HEK293T (cell line): ENCODE measurements around the gene LYAR.
"Not testable (repeated sequence)": the region's sequence is repeated elsewhere in the genome, so short reads cannot be mapped to it uniquely, and the experiment has no call there.

Experiments used
- CTCF ChIA-PET: fragments of 350-600 bp; formaldehyde crosslinking; extraction: SDS; loops from one replicate; lab custom pipeline; 2021; ENCODE audit warnings: antibody characterized with exemption, inconsistent platforms; lab: Yijun Ruan, JAX
- POLR2A ChIA-PET: fragments of 350-600 bp; formaldehyde crosslinking; extraction: SDS; loops from one replicate; lab custom pipeline; 2020; ENCODE audit warnings: antibody characterized with exemption, inconsistent platforms; lab: Yijun Ruan, JAX
- DNase-seq: peaks from one replicate; pipeline ENCODE4 v3.0.0; 2012; ENCODE audit warnings: mixed read lengths; ENCODE audit errors: extremely low spot score
- ARNT ChIP-seq: fragments of 450-650 bp; IDR thresholded peaks from 2 replicates; pipeline ENCODE4 v1.6.1; 2017; ENCODE audit warnings: mild to moderate bottlenecking
- BHLHE40 ChIP-seq: fragments of 450-650 bp; IDR thresholded peaks from 2 replicates; pipeline ENCODE4 v1.6.1; 2016; ENCODE audit warnings: mild to moderate bottlenecking, moderate library complexity, borderline replicate concordance
- CTBP1 ChIP-seq: fragments of 450-650 bp; IDR thresholded peaks from 2 replicates; pipeline ENCODE4 v1.6.1; 2016; ENCODE audit warnings: borderline replicate concordance
- ELF4 ChIP-seq: fragments of 450-650 bp; IDR thresholded peaks from 2 replicates; pipeline ENCODE4 v1.6.1; 2017; ENCODE audit warnings: antibody characterized with exemption
- FOXA1 ChIP-seq: fragments of 450-650 bp; IDR thresholded peaks from 2 replicates; pipeline ENCODE4 v1.6.1; 2016; ENCODE audit warnings: mild to moderate bottlenecking
- FOXK2 ChIP-seq: fragments of 450-650 bp; IDR thresholded peaks from 2 replicates; pipeline ENCODE4 v1.6.1; 2016; ENCODE audit warnings: mild to moderate bottlenecking
- FOXM1 ChIP-seq: fragments of 450-650 bp; IDR thresholded peaks from 2 replicates; pipeline ENCODE4 v1.6.1; 2017; ENCODE audit warnings: mild to moderate bottlenecking, borderline replicate concordance
- HDGF ChIP-seq: fragments of 450-650 bp; IDR thresholded peaks from 2 replicates; pipeline ENCODE4 v1.6.1; 2017; ENCODE audit warnings: antibody characterized with exemption, borderline replicate concordance
- L3MBTL2 ChIP-seq: fragments of 450-650 bp; conservative IDR thresholded peaks from 2 replicates; pipeline ENCODE4 v1.6.1; 2016; ENCODE audit warnings: mild to moderate bottlenecking
- LEF1 ChIP-seq: fragments of 450-650 bp; IDR thresholded peaks from 2 replicates; pipeline ENCODE4 v1.6.1; 2017; ENCODE audit warnings: mild to moderate bottlenecking, borderline replicate concordance
- NFRKB ChIP-seq: fragments of 450-650 bp; IDR thresholded peaks from 2 replicates; pipeline ENCODE4 v1.6.1; 2016; ENCODE audit warnings: mild to moderate bottlenecking, moderate library complexity
- SP1 ChIP-seq: fragments of 450-650 bp; IDR thresholded peaks from 2 replicates; pipeline ENCODE4 v1.6.1; 2017
- SUZ12 ChIP-seq: fragments of 450-650 bp; IDR thresholded peaks from 2 replicates; pipeline ENCODE4 v1.6.1; 2016; ENCODE audit warnings: mild to moderate bottlenecking
- TARDBP ChIP-seq: fragments of 450-650 bp; IDR thresholded peaks from 2 replicates; pipeline ENCODE4 v1.6.1; 2016
- ZNF384 ChIP-seq: fragments of 450-650 bp; IDR thresholded peaks from 2 replicates; pipeline ENCODE4 v1.6.1; 2016
- TF ChIP-seq, protein P1 (sequence below): fragments of 450-650 bp; IDR thresholded peaks from 2 replicates; pipeline ENCODE4 v1.6.1; 2016

The LYAR gene

DNA sequence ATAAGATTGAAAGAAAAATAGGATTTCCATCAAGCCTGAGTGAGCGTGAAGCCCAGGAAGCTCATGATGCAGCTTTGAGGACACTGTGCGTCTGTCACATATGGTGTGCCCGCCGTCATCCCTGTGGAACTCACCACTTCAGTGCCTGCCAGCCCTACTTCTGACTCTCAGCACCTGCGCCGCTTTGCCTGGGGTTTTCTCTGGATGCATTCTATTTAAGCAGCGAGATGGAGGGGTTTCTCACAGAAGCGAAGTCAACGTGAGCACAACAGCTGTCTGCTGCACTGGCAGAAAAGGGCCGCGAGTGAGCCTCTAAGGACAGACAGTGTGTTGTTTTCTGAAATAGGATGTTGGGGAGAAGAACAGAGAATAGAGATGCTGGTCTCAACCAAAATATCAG is 35.8 kb downstream of the LYAR start:
- ChIA-PET POLR2A (no interaction called here), CTCF (no interaction called here)
- TF ChIP-seq SUZ12: no peak
- TF ChIP-seq NFRKB: no peak
- TF ChIP-seq ELF4: no peak
- TF ChIP-seq SP1: no peak
- TF ChIP-seq CTBP1: no peak
- no peak for TF ChIP-seq FOXA1
- TF ChIP-seq FOXK2: no peak
- no peak for TF ChIP-seq ARNT
- TF ChIP-seq ZNF384: no peak
- TF ChIP-seq FOXM1: no peak
- no peak for TF ChIP-seq TARDBP
- no peak for TF ChIP-seq L3MBTL2
- TF ChIP-seq, protein P1, sequence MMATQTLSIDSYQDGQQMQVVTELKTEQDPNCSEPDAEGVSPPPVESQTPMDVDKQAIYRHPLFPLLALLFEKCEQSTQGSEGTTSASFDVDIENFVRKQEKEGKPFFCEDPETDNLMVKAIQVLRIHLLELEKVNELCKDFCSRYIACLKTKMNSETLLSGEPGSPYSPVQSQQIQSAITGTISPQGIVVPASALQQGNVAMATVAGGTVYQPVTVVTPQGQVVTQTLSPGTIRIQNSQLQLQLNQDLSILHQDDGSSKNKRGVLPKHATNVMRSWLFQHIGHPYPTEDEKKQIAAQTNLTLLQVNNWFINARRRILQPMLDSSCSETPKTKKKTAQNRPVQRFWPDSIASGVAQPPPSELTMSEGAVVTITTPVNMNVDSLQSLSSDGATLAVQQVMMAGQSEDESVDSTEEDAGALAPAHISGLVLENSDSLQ: no peak
- TF ChIP-seq LEF1: no peak
- no peak for TF ChIP-seq BHLHE40
- TF ChIP-seq HDGF: no peak
- no peak for DNase-seq

DNA sequence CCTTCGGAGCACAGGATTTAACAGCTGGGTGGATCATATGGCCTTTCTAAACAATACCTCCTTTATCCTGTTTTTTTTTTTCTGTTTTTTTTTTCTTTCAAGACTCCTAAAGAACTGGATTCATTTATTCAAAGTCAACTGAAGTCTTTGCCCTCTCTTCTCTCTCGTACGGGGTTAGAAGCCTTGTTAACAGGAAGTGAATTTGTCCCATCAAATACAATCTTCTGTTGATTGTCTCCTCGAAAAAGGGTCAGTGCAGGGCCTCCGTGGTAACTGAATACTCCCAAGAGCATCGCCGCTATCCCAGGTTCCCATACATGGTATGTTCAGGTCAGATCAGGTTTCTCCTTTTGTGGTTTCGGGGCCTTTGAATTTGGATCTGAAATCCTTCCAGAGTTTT is 40.1 kb downstream of the LYAR start:
- DNase-seq: no peak
- TF ChIP-seq TARDBP (no peak), HDGF (no peak), ARNT (no peak), FOXM1 (no peak), SP1 (no peak), ZNF384 (no peak), CTBP1 (no peak), BHLHE40 (no peak), FOXK2 (no peak), SUZ12 (no peak)
- POLR2A ChIA-PET: no interaction called here
- CTCF ChIA-PET: no interaction called here

DNA sequence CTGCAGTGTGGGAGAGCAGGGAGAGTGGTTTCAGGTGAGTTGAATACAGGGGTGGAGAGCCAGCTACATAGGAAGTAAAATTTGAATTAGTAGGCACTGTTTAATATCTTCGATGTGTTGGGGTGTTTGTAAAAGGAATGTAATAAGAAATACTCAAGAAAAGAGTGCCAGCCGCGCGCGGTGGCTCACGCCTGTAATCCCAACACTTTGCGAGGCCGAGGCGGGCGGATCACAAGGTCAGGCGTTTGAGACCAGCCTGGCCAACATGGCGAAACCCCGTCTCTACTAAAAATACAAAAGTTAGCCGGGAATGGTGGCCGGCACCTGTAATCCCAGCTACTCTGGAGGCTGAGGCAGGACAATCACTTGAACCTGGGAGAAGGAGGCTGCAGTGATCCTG is 40.6 kb downstream of the LYAR start:
- not testable (repeated sequence) for DNase-seq
- ChIA-PET POLR2A (interaction anchor here (0.7 to 2.7 kb wide), 2 partner anchors 10 to 67 kb away, joined by 3 to 19 read pairs; no protein-coding TSS in a partner anchor), CTCF (interaction anchor here (0.6 to 1.4 kb wide), 2 partner anchors 10 to 261 kb away, joined by 3 to 4 read pairs; no protein-coding TSS in a partner anchor)

DNA sequence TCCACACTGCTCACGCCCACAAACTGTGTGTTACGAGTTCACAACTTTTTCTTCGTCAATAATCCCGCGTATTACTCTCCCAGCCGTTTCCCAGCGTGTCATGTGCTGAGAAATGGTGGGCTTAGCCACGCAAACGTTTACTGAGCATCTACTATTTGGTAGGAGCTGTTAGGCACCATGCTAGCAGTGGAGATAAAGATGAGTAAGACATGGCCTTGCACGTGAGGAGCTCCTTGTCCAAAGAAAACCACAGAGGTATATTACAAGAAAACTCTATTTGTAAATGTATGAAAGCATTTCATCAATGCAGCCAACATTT is 41.1 kb downstream of the LYAR start:
- ChIA-PET CTCF (interaction anchor here (0.6 to 1.4 kb wide), 2 partner anchors 11 to 261 kb away, joined by 3 to 4 read pairs; no protein-coding TSS in a partner anchor), POLR2A (interaction anchor here (0.7 to 2.7 kb wide), 5 partner anchors 11 to 90 kb away, joined by 3 to 19 read pairs (median 4); partner anchors contain the start of genes LYAR and ZBTB49)
- no peak for DNase-seq
- TF ChIP-seq LEF1: no peak
- TF ChIP-seq L3MBTL2: peak; percentile 46; the same call in 1 of the 2 replicates

DNA sequence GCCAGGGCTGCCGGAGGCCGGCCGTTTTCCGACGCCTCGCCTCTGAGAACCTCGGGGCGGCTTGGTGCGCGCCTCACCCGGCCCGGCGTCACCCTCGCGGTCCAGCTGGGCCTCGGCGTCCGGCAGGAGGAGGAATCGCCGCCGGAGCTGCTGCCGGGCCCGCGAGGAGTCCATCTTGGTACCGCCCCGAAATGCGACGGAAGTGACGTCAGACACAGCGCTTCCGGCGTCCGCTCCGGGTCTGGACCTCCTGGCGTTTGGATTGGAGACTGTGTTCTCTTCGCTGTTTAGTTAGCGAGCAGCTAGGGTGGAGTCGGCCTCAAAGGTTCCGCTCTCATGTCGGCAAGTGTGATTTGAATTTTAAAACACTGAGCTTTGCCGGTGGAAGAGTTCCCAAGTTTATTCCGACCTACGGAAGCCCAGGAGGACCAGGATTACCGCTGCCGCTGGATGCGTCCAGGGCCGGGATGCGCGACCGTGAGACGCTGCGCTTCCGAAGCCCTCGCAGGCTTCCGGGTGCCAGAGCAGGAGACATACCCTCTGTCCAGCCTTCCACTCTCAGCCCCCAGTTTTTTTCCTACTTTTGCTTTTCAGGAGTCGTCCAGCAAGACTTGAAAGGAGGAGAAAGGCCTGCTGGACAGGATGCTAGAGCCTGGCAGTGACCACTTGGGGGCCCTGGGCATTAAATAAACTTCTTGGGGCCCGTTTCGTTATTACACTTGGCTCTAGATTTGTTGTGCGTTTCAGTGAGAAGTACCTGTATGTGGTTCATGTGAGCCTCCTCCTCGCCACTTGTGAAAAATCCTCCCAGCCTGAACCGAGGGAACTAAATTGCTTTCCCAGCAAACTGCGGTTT is 41.7 kb downstream of the LYAR start, which contains the start of gene TMEM128:
Gene TMEM128 (minus strand): TSS at position 195 of the 856 bp plus-strand sequence. CDS start 21 bp downstream, at position 174.
- CTCF ChIA-PET: interaction anchor here (1.2 to 1.4 kb wide), 2 partner anchors 11 to 65 kb away, joined by 4 to 6 read pairs; no protein-coding TSS in a partner anchor
- POLR2A ChIA-PET: interaction anchor here (0.7 to 2.7 kb wide), 7 partner anchors 11 to 91 kb away, joined by 3 to 19 read pairs (median 4); partner anchors contain the start of genes LYAR and ZBTB49
- TF ChIP-seq ZNF384: no peak
- TF ChIP-seq NFRKB: peak; percentile 58
- no peak for TF ChIP-seq FOXM1
- TF ChIP-seq ELF4: peak; percentile 69
- TF ChIP-seq SP1: no peak
- no peak for TF ChIP-seq LEF1
- TF ChIP-seq FOXK2: no peak
- TF ChIP-seq HDGF: no peak
- no peak for TF ChIP-seq L3MBTL2
- TF ChIP-seq BHLHE40: no peak
- TF ChIP-seq ARNT: no peak
- TF ChIP-seq TARDBP: no peak
- TF ChIP-seq FOXA1: no peak
- TF ChIP-seq CTBP1: peak; percentile 63; the same call in 1 of the 2 replicates
- TF ChIP-seq, protein P1: no peak
- TF ChIP-seq SUZ12: no peak
- peak; percentile 97 for DNase-seq

DNA sequence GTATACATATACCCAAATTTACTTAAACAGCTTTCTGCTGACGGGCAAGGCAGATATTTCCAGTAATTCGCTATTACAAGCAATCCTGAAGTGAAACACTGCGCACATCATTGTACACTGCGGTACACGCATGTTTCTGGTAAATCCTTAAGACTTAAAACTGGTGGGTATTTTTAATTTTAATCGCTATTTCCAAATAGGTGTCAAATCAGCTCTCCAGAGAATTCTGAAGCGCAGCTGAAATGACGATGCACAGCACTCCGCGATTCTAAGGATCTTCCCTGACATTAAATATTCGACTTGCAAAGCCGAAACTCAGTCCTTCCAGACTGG is 42.3 kb downstream of the LYAR start:
- CTCF ChIA-PET: interaction anchor here (1.2 kb wide), 1 partner anchor 65 kb away, joined by 6 read pairs; no protein-coding TSS in a partner anchor
- POLR2A ChIA-PET: interaction anchor here (0.7 to 2.7 kb wide), 6 partner anchors 12 to 92 kb away, joined by 3 to 19 read pairs (median 4); partner anchors contain the start of genes LYAR and ZBTB49
- TF ChIP-seq L3MBTL2 (no peak), SUZ12 (no peak), TARDBP (no peak), ZNF384 (no peak), CTBP1 (no peak), NFRKB (no peak), BHLHE40 (no peak), LEF1 (no peak), FOXA1 (no peak), ARNT (no peak), HDGF (no peak), FOXM1 (no peak), ELF4 (no peak), FOXK2 (no peak), SP1 (no peak)
- TF ChIP-seq, protein P1: no peak
- DNase-seq: no peak
